PFSK-1 (cell line): ENCODE results near the gene XPR1.

Experiments used
- FOXP2 ChIP-seq: optimal IDR thresholded peaks from 2 replicates; pipeline ENCODE3; 2011; ENCODE audit warnings: borderline replicate concordance, control low read depth, inconsistent platforms; ENCODE audit not compliant: insufficient read depth; ENCODE audit errors: extremely low read length, extremely low read depth
- POLR2AphosphoS5 ChIP-seq: IDR thresholded peaks from 2 replicates; pipeline ENCODE4 v1.6.1; 2012; ENCODE audit warnings: low read depth, mild to moderate bottlenecking, control low read depth, low read length, moderate library complexity
- SIN3A ChIP-seq: IDR thresholded peaks from 2 replicates; pipeline ENCODE4 v1.6.1; 2012; ENCODE audit warnings: mild to moderate bottlenecking, low read length, moderate library complexity, borderline replicate concordance; ENCODE audit not compliant: insufficient read depth
- TAF1 ChIP-seq: IDR thresholded peaks from 2 replicates; pipeline ENCODE4 v1.6.1; 2012; ENCODE audit warnings: low read length, control low read depth, borderline replicate concordance; ENCODE audit not compliant: insufficient read depth
- TF ChIP-seq, protein P1 (sequence below), 2 experiments: IDR thresholded peaks; 2 replicates each; pipeline versions ENCODE4 v1.6.1 to v1.8.0; 2011 to 2012; ENCODE audit warnings: low read depth in 2 of 2, low read length in 2 of 2, control low read depth in 1 of 2, inconsistent platforms in 1 of 2, mild to moderate bottlenecking in 1 of 2, moderate library complexity in 1 of 2; ENCODE audit not compliant: insufficient read depth in 1 of 2

Gene XPR1

DNA sequence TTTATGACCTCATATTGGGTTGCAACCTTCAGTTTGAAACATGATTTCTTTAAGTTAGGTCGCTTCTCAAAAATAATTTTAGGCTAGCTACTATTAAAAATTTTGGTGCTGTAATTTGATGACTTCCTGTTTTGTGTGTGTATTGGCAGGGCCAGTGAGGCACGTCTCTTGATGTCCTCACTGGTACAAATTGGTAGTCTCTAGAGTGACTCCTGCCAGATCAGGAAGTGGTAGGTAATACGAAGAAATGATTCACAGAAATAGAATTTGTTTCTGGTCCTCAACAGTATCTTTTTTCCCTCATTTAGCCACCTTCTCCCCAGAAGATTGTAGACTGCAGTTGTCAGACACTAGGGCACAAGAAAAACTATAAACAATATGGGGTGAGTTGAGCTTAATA, 160.0 kb downstream of the XPR1 start:
- TF ChIP-seq SIN3A (no peak), POLR2AphosphoS5 (no peak), TAF1 (no peak), FOXP2 (no peak)
- TF ChIP-seq, protein P1, sequence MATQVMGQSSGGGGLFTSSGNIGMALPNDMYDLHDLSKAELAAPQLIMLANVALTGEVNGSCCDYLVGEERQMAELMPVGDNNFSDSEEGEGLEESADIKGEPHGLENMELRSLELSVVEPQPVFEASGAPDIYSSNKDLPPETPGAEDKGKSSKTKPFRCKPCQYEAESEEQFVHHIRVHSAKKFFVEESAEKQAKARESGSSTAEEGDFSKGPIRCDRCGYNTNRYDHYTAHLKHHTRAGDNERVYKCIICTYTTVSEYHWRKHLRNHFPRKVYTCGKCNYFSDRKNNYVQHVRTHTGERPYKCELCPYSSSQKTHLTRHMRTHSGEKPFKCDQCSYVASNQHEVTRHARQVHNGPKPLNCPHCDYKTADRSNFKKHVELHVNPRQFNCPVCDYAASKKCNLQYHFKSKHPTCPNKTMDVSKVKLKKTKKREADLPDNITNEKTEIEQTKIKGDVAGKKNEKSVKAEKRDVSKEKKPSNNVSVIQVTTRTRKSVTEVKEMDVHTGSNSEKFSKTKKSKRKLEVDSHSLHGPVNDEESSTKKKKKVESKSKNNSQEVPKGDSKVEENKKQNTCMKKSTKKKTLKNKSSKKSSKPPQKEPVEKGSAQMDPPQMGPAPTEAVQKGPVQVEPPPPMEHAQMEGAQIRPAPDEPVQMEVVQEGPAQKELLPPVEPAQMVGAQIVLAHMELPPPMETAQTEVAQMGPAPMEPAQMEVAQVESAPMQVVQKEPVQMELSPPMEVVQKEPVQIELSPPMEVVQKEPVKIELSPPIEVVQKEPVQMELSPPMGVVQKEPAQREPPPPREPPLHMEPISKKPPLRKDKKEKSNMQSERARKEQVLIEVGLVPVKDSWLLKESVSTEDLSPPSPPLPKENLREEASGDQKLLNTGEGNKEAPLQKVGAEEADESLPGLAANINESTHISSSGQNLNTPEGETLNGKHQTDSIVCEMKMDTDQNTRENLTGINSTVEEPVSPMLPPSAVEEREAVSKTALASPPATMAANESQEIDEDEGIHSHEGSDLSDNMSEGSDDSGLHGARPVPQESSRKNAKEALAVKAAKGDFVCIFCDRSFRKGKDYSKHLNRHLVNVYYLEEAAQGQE (IDR thresholded peaks at IDR 0.05; ENCODE audit: insufficient read depth in 1 of 2, low read depth in 2 of 2, low read length in 2 of 2) = no peak

DNA sequence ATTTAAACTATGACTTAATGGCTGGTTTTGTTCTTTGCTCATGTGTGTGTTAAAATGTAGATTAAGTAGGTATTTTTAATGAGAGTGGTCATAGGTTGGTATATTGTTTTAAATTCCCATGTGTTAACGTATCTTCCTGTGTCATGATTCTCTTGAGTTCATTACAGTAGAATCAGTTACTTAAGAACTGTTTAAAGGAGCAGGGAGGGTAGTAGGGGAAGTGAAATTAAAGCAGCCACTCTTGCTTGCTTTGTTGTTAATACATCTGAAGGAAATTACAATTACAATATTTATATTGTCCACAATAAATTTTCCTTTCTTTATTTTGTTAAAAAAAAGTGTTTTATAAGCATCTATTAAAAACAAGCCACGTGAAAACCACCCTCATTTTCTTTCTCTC, 161.6 kb downstream of the XPR1 start:
- no peak for TF ChIP-seq FOXP2
- no peak for TF ChIP-seq POLR2AphosphoS5
- TF ChIP-seq SIN3A = no peak
- TF ChIP-seq, protein P1 (IDR thresholded peaks at IDR 0.05; ENCODE audit: insufficient read depth in 1 of 2, low read depth in 2 of 2, low read length in 2 of 2) = no peak
- no peak for TF ChIP-seq TAF1

DNA sequence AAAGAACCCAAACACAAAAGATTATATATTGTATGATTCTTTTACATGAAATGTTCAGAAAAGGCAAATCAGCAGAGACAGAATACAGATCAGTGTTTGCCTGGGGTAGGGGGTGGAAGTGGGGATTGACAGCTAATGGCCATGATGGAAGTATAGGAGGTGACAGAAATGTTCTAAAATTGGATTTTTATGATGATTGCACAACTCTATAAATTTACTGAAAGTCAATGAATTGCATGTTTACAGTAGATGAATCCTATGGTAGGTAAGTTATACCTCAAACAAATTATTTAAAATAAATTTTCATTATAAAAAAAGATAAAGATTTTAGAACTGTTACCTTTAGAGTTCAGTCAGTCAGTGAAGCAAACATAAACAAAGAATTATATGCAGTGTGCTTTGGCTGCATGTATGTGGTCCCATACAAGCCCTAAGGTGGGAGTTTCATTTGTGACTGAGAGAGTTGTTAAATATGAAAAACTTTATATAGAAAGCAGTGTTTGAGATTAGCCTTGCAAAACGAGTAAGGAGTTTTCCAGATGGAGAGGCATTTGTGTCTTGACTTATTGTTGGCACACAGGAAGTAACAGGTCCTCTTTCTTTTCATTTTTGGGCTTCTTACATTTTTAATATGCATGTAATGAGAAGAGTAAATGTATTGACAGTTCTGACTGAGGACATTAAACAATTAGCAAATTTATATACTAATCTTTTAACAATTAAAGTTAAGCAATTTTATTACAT, 165.2 kb downstream of the XPR1 start:
- TF ChIP-seq POLR2AphosphoS5 (no peak), SIN3A (no peak), FOXP2 (no peak), TAF1 (no peak)
- TF ChIP-seq, protein P1 (IDR thresholded peaks at IDR 0.05; ENCODE audit: insufficient read depth in 1 of 2, low read depth in 2 of 2, low read length in 2 of 2) = no peak

DNA sequence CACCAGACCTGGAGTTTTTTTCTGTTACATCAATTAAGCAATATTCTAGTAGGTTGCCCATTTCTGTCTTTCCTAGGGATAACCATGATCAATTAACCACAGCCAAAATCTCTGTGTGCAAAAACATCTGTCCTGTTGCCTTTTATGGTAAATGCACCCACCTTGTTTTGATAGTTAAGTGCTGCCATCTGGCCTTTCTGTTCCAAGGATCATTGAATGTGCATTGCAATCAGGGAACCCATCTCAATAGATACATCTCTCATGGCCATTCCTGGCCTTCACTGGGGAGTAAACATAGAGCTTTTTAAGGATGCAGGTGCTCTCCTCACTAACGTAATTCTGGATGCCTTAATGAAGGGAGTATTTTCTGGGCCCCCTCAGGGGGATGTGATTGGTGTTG, 169.1 kb downstream of the XPR1 start:
- TF ChIP-seq, protein P1 (IDR thresholded peaks at IDR 0.05; ENCODE audit: insufficient read depth in 1 of 2, low read depth in 2 of 2, low read length in 2 of 2) = no peak
- TF ChIP-seq TAF1 (no peak), SIN3A (no peak), POLR2AphosphoS5 (no peak), FOXP2 (no peak)

DNA sequence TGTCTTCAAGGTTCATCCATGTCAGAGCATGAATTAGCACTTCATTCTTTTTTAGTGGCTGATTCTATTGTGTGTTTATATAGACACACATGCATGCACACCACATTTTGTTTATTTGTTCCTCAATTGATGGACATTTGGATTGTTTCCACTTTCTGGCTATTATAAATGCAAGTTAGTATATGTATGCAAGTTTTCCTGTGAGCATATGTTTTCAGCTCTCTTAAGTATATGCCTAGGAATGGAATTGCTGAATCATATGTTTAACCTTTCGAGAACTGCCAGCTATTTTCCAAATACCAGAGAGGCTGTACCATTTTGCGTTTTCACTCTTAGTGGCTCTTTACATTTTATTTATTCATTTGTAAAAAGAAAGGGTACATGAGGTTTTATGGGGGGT, 171.0 kb downstream of the XPR1 start:
- no peak for TF ChIP-seq SIN3A
- TF ChIP-seq TAF1 = no peak
- TF ChIP-seq, protein P1 (IDR thresholded peaks at IDR 0.05; ENCODE audit: insufficient read depth in 1 of 2, low read depth in 2 of 2, low read length in 2 of 2) = no peak
- no peak for TF ChIP-seq POLR2AphosphoS5
- no peak for TF ChIP-seq FOXP2
